Stimulated activated effector memory CD8-positive, alpha-beta T cell treated with anti-CD3 and anti-CD28 coated beads, Interleukin-12 subunit alpha, Interleukin-12 subunit beta, amount 100 ng/mL, for 72 hours (primary cell): ENCODE data around the gene GPR78.
A peak's percentile ranks its signal among the peaks of the same experiment; 100 is the strongest.

Source experiments
- ATAC-seq: fragments of 150-1000 bp; cut with Tn5 transposase; 2 replicates; pipeline ENCODE4 v1.10.0; 2021
- DNase-seq, 2 donors: peaks; one replicate each; pipeline ENCODE4 v3.0.0; 2021 to 2022; ENCODE audit warnings: low spot score in 2 of 2
- H3K27ac Mint-ChIP-seq: one replicate; pipeline ENCODE4 v1.8.0; 2022; ENCODE audit warnings: mild to moderate bottlenecking, mixed read lengths
- H3K36me3 Mint-ChIP-seq: one replicate; pipeline ENCODE4 v1.8.0; 2022; ENCODE audit warnings: mild to moderate bottlenecking, mixed read lengths
- H3K4me1 Mint-ChIP-seq: one replicate; pipeline ENCODE4 v1.8.0; 2022; ENCODE audit warnings: mixed read lengths
- H3K4me3 Mint-ChIP-seq: one replicate; pipeline ENCODE4 v1.8.0; 2022; ENCODE audit warnings: mild to moderate bottlenecking, mixed read lengths
- H3K9me3 Mint-ChIP-seq: one replicate; pipeline ENCODE4 v1.8.0; 2022; ENCODE audit warnings: mixed read lengths

Gene GPR78

DNA sequence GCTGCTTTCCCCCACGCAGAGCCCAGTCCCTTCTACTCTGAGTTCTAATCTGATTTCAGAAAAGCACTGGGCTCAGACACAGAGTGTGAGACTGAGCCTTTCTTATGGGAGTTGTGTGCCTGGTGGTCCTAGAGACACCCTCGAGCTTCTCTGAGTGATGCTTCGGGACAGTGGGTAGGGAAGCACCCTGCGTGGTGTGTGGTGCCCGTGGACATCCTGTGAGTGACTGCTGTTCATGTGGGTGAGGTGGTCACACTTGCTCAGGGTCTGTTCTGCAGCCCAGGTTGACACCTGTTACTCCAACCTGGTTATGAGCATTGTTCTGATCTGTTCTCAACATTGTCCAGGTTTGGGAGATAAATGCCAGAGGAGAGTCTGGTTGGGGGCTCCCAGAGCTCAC lies 6.1 kb downstream of the GPR78 start:
- H3K27ac Mint-ChIP-seq, result no peak overlapping the region
- no peak for DNase-seq
- H3K4me3 Mint-ChIP-seq, result no peak overlapping the region
- no peaks in the 10 kb centered on the region for H3K36me3 Mint-ChIP-seq
- H3K9me3 Mint-ChIP-seq, result no peaks in the 10 kb centered on the region
- no peak for ATAC-seq
- H3K4me1 Mint-ChIP-seq, result no peaks in the 10 kb centered on the region

DNA sequence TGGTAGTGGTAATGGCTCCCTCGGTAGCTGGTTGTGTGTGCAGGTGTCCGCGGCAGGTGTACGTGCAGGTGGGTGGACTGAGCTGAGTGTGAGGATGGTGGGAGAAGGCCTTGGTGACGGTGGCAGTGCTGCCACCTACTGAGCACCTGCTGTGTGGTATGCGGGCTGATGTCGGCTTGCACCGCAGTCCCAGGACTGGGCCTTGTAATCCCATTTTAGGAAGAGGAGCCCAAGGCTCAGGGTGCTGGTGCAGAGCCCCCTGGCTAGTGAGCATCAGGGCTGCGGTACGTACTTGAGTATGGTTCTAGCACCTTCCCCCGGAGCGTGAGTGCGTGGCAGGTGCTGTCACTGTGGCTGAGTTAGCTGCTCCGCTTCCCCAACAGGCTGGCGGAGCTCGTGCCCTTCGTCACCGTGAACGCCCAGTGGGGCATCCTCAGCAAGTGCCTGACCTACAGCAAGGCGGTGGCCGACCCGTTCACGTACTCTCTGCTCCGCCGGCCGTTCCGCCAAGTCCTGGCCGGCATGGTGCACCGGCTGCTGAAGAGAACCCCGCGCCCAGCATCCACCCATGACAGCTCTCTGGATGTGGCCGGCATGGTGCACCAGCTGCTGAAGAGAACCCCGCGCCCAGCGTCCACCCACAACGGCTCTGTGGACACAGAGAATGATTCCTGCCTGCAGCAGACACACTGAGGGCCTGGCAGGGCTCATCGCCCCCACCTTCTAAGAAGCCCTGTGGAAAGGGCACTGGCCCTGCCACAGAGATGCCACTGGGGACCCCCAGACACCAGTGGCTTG lies 6.7 kb downstream of the GPR78 start:
- Mint-ChIP-seq H3K4me3 (no peak overlapping the region), H3K27ac (no peak overlapping the region), H3K9me3 (no peaks in the 10 kb centered on the region), H3K36me3 (no peaks in the 10 kb centered on the region), H3K4me1 (no peaks in the 10 kb centered on the region)
- ATAC-seq (no peak), DNase-seq (no peak)

DNA sequence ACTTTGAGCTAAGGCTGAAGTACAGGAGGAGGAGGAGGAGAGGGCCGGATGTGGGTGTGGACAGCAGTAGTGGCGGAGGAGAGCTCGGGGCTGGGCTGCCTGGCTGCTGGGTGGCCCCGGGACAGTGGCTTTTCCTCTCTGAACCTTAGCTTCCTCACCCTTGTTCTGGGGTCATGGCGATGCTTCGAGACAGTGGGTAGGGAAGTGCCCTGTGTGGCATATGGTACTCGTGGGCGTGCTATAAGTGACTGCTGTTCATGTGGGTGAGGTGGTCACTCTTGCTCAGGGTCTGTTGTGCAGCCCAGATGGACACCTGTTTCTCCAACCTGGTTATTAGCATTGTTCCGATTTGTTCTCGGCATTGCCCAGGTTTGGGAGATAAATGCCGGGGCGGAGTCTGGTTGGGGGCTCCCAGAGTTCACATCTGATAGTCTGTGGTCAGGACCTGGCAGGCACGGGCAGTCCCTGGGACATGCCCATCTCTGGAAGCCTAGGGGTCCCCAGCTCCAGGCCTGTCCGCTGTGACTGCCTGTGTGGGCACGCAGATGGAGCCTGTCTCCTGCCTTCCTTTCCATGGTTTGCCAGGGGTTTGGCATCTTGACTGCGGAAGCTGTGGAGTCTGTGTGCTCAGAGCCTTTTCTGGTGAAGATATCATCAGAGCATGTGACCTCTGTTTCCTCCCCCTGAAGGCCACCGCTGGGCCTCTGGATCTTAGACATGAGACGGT lies 7.4 kb downstream of the GPR78 start:
- H3K4me1 Mint-ChIP-seq, result no peaks in the 10 kb centered on the region
- H3K36me3 Mint-ChIP-seq, result no peaks in the 10 kb centered on the region
- H3K9me3 Mint-ChIP-seq, result no peaks in the 10 kb centered on the region
- H3K4me3 Mint-ChIP-seq, result no peak overlapping the region
- ATAC-seq, result no peak
- no peak for DNase-seq
- no peak overlapping the region for H3K27ac Mint-ChIP-seq

GRCh38 chr4:8588196-8588470 lies 7.9 kb downstream of the GPR78 start:
- Mint-ChIP-seq H3K9me3 (no peaks in the 10 kb centered on the region), H3K36me3 (no peaks in the 10 kb centered on the region), H3K27ac (no peak overlapping the region), H3K4me3 (no peak overlapping the region), H3K4me1 (no peaks in the 10 kb centered on the region)
- DNase-seq (no peak), ATAC-seq (no peak)

DNA sequence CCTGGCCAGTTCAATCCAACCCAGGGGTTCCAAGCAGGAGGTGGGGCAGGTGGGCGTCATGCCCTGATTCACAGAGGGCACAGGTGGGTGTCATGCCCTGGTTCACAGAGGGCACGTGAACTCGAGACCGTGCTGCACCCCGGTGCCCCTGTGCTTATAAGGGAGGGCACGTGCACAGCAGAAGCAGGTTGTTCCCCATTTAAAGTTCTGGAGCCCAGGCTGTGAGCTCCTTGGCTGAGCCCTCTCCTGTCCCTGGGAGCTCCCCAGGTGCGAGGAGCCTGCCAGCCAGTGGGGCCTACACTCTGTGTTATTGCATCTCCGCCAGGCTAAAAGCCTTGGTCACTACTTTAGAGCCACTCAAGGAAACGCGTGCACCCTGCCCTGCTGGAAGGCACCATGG lies 9.1 kb downstream of the GPR78 start:
- H3K36me3 Mint-ChIP-seq, result no peaks in the 10 kb centered on the region
- peaks cover 7% of the 10 kb centered on the region for H3K4me1 Mint-ChIP-seq
- no peak overlapping the region for H3K4me3 Mint-ChIP-seq
- ATAC-seq, result no peak
- no peaks in the 10 kb centered on the region for H3K9me3 Mint-ChIP-seq
- no peak for DNase-seq
- no peak overlapping the region for H3K27ac Mint-ChIP-seq

DNA sequence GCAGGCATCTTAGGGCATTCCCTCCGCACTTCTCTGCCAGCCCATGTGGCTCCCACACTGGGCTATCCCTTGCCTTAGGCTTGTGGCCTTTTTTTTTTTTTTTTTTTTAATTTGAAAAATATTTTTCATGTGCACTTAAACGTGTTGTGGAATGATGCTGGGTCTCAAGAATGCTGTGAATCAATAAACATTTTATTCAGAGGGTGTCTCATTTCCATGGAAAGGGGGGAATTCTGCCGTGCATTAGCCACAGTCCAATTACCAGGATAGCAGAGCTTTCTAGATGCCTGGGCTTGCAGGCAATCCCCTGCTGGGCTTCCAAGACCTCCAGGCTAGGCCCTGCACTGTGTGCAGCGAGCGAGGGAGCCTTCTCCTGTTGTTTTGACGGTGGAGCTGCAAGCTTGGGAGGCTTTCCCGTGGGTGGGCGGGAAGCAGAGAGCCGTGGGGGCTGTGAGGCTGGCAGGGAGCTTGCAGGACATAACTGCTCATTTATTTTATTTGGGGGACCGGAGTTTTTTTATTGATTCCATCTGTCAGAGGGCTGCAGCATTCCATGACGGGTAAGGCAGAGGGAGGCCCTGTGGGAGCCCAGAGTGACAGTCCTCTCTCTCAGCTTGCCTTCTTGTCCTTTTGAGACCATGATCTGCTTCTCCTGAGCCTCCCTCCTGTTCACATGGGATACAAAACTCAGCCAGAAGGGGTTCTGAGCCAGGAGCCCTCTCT lies 9.8 kb downstream of the GPR78 start:
- peaks cover 9% of the 10 kb centered on the region for H3K4me1 Mint-ChIP-seq
- DNase-seq (no peak), ATAC-seq (no peak)
- H3K9me3 Mint-ChIP-seq, result no peaks in the 10 kb centered on the region
- H3K36me3 Mint-ChIP-seq, result no peaks in the 10 kb centered on the region
- H3K27ac Mint-ChIP-seq, result no peak overlapping the region
- H3K4me3 Mint-ChIP-seq, result no peak overlapping the region

- H3K36me3 Mint-ChIP-seq, result no peaks in the 10 kb centered on the region
- H3K4me1 Mint-ChIP-seq, result peaks cover 9% of the 10 kb centered on the region
- no peak for ATAC-seq
- no peaks in the 10 kb centered on the region for H3K9me3 Mint-ChIP-seq
- DNase-seq, result no peak
- no peak overlapping the region for H3K4me3 Mint-ChIP-seq
- no peak overlapping the region for H3K27ac Mint-ChIP-seq
Observed at GRCh38 chr4:8590546-8590880, 10.3 kb downstream of the GPR78 start.

DNA sequence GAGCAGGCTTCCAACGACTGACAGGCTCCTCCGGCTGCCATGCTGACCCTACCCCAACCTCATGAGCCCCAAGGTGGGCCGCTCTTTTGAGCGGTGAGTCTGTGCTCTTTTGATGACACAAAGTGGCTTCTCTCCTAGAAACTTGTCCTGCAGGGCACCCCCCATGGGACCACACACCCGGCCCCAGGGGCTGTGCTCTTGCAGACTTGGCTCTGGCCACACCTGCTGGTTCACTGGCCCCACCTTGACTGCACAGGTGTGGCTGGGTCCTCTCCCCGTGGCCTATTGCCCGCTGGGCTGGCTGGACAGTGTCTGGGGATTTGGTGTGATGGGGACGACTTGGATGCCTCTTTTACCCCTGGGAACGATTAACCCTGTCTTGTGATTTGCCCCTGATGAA lies 10.9 kb downstream of the GPR78 start:
- ATAC-seq (no peak), DNase-seq (no peak)
- Mint-ChIP-seq H3K9me3 (no peaks in the 10 kb centered on the region), H3K4me1 (peaks cover 9% of the 10 kb centered on the region), H3K27ac (no peak overlapping the region), H3K36me3 (no peaks in the 10 kb centered on the region), H3K4me3 (no peak overlapping the region)

DNA sequence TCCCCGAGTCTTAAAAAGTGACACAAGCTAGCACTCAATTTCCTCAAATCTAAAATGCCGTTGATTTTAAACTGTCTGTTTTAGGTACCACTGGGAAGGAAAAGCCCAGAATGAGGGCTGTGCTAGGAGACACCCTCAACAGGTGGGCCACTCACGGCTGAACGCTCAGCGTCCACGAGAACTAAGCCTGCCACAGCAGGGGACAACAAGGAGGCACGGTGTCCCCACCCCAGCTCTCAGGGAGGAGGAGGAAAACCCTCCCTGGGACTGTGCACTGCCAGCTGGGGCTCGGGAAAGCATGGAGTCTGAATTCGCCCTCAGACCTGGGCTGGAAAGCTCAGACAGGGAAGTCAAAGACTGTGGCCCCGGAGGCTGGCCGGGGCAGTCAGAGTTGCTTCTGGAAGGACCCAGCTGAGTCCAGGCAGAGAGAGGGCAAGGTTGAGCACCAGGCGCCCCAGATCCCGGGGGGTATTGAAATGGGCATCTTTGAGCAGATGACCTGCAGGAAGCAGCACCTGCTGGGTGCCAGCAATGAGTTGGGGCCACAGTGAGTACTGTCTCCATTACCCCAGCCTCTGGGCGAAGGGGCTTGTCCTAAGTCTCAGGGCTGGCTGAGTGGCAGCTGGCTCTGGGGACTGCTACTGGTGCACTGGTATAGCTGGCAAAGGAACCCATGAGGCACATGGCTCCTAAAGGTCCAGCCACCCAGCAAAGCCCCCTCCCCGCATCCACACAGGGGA lies 11.6 kb downstream of the GPR78 start:
- no peak overlapping the region for H3K4me3 Mint-ChIP-seq
- no peak overlapping the region for H3K27ac Mint-ChIP-seq
- no peaks in the 10 kb centered on the region for H3K9me3 Mint-ChIP-seq
- peaks cover 9% of the 10 kb centered on the region for H3K4me1 Mint-ChIP-seq
- no peak for ATAC-seq
- no peak for DNase-seq
- H3K36me3 Mint-ChIP-seq, result no peaks in the 10 kb centered on the region

DNA sequence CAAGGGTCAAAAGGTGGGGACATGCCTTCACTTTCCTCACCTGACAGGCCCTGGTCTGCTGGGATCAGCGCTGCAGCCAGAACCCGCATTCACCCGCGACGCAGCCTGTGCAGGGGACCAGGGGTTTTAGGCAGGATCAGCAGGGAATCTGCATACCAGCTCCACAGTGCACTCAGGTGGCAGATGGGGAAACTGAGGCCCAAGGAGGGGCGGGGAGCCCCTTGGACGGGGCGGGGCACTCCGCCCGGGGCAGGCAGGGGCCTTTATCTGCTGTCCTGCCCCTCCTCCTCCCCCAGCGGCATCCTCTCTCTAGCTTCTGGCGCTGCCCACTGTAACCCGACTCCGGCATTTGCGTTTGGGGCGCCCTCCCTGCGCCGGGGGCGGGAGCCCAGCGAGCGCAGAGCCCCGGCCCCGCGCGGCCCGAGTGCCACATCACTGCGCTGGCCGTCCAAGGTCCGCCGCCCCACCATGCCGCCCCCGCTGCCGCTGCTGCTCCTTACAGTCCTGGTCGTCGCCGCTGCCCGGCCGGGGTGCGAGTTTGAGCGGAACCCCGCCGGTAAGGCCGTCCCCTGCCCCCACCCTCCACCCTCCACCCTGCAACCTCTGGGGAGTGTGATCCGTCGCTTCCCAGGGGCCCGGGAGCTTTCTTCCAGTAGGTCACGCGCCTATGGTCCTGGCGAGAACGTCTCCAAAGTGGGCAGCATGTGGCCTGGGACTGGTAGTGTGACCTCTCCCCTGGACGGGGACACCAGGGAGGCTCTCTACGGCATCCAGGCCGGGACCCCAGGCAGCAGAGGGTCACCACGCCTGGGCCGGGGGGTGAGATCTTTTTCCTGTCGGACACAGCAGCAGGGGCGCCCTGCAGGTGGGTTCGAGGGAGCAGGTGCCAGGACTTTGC lies 12.4 kb downstream of the GPR78 start, which contains the start of gene CPZ:
Gene CPZ (plus strand): TSS at position 400 of the 898 bp plus-strand sequence. CDS start 69 bp downstream, at position 469.
- no peak within 1 kb of the TSS for H3K4me3 Mint-ChIP-seq
- no peaks in the 10 kb centered on the region for H3K9me3 Mint-ChIP-seq
- H3K4me1 Mint-ChIP-seq, result peaks cover 9% of the 10 kb centered on the region
- no peak for ATAC-seq
- no peak within 1 kb of the TSS for H3K27ac Mint-ChIP-seq
- no peaks in the 10 kb centered on the region for H3K36me3 Mint-ChIP-seq
- no peak for DNase-seq

DNA sequence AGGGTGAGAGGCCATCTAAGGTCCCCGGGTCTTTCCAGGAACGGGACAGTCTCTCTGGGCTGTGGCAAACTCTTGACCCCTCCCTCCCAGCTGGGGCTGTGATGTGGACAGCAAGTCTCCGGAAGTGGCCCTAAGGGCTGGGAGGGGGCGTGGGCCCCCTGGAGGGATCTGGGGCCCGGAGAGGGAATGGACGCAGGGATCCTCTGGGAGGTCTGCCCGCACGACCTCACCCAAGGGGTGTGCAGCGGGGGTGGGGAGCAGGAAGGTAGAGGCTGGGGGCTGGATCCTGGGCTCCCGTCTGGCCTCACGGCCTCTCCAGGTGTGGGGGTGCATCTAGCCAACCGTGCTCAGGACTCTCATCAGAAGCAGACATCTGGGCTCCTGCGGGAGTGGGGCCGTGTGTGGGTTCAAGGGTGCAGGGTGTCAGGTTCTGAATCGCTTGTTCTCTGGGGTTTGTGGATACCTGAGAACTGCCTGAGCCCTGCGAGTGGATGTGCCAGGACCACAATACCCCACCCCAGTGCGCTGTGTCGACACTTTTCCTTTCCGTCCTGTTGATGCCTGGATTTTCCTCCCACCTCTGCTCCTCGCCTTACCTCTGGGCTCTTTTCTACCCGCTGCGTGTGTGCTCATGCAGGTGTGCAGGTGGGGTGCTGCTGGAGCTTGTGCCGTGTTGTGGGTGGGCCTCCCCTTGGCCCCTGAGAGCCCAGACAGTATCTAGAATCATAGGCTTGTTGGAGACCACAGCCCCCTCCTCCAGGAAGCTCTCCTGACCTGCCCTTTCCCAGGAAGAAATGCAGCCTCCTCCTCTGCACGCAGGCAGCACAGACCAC lies 13.3 kb downstream of the GPR78 start:
- no peak for ATAC-seq

GRCh38 chr4:8594097-8595038 lies 14.2 kb downstream of the GPR78 start:
- H3K36me3 Mint-ChIP-seq, result no peaks in the 10 kb centered on the region
- H3K4me3 Mint-ChIP-seq, result no peak overlapping the region
- H3K4me1 Mint-ChIP-seq, result peaks cover 9% of the 10 kb centered on the region
- no peak for ATAC-seq
- no peaks in the 10 kb centered on the region for H3K9me3 Mint-ChIP-seq
- DNase-seq, result peak in 1 of 2 donors; percentile 55
- no peak overlapping the region for H3K27ac Mint-ChIP-seq

More for the DNA sequence above, 13.3 kb downstream of the GPR78 start:
- Mint-ChIP-seq H3K4me1 (peaks cover 9% of the 10 kb centered on the region), H3K9me3 (no peaks in the 10 kb centered on the region), H3K36me3 (no peaks in the 10 kb centered on the region), H3K4me3 (no peak overlapping the region), H3K27ac (no peak overlapping the region)
- no peak for DNase-seq
